PC-9 (cell line): ENCODE measurements around the gene SGPL1. TPM values are rescaled to one million over a fixed set of nuclear protein-coding genes. Genes with fewer than 3 reads are reported as not detected.

Experiments used
- BruUV-seq: library from RNA; stranded (reverse); fragments of 400-500 nt; replicated peaks from 2 replicates; lab custom pipeline; 2021; lab: Mats Ljungman, UMichigan
- CTCF ChIA-PET: fragments of 300-600 bp; sonication (Branson Sonifier 250); formaldehyde crosslinking; loops from one replicate; lab custom pipeline; 2022; ENCODE audit warnings: antibody characterized with exemption; lab: Charles Lee
- POLR2A ChIA-PET: fragments of 300-600 bp; sonication (Branson Sonifier 250); formaldehyde crosslinking; loops from one replicate; lab custom pipeline; 2022; ENCODE audit warnings: antibody characterized with exemption; ENCODE audit not compliant: unreplicated experiment; lab: Charles Lee
- DNase-seq, 2 experiments: peaks; one replicate each; pipeline versions ENCODE4 v3.0.0 to v3.0.0-alpha.2; 2015 to 2022; ENCODE audit warnings: mixed read lengths in 1 of 2
- H2AFZ ChIP-seq: fragments of 200-600 bp; sonication (generic); 2 replicates; pipeline ENCODE4 v1.8.1; 2017; ENCODE audit warnings: antibody characterized with exemption
- H3F3A ChIP-seq: fragments of 200-600 bp; sonication (generic); 2 replicates; pipeline ENCODE4 v1.8.1; 2017; ENCODE audit warnings: antibody characterized with exemption, mild to moderate bottlenecking, low read depth; ENCODE audit not compliant: insufficient read depth
- H3K27ac ChIP-seq: fragments of 200-600 bp; sonication (generic); 2 replicates; pipeline ENCODE4 v1.6.1; 2016; ENCODE audit warnings: mixed run types
- H3K27me3 ChIP-seq: fragments of 200-600 bp; sonication (generic); 2 replicates; pipeline ENCODE4 v1.6.1; 2016; ENCODE audit warnings: low read depth, mixed run types; ENCODE audit not compliant: insufficient read depth
- H3K36me3 ChIP-seq: fragments of 200-600 bp; sonication (generic); 2 replicates; pipeline ENCODE4 v1.6.1; 2016; ENCODE audit warnings: low read depth, mixed run types
- H3K4me1 ChIP-seq: fragments of 200-600 bp; sonication (generic); replicated peaks from 2 replicates; pipeline ENCODE4 v1.6.1; 2016; ENCODE audit warnings: mixed run types; ENCODE audit not compliant: insufficient read depth
- H3K4me2 ChIP-seq: fragments of 200-600 bp; sonication (generic); 2 replicates; pipeline ENCODE4 v1.6.1; 2017; ENCODE audit warnings: mixed run types
- H3K4me3 ChIP-seq: fragments of 200-600 bp; sonication (generic); 2 replicates; pipeline ENCODE4 v1.6.1; 2016; ENCODE audit warnings: mixed run types
- H3K79me2 ChIP-seq: fragments of 200-600 bp; sonication (generic); 2 replicates; pipeline ENCODE4 v1.6.1; 2017; ENCODE audit warnings: low read depth, mixed run types
- H3K9me2 ChIP-seq: fragments of 200-600 bp; sonication (generic); 2 replicates; pipeline ENCODE4 v1.8.1; 2017; ENCODE audit warnings: mild to moderate bottlenecking; ENCODE audit not compliant: insufficient read depth
- H3K9me3 ChIP-seq: fragments of 200-600 bp; sonication (generic); 2 replicates; pipeline ENCODE4 v1.8.1; 2016; ENCODE audit warnings: low read depth; ENCODE audit not compliant: insufficient read depth
- H4K20me1 ChIP-seq: fragments of 200-600 bp; sonication (generic); 2 replicates; pipeline ENCODE4 v1.8.1; 2017; ENCODE audit not compliant: insufficient read depth
- EZH2 ChIP-seq: fragments of 200-600 bp; sonication (generic); IDR thresholded peaks from 2 replicates; pipeline ENCODE4 v1.8.0; 2017; ENCODE audit warnings: antibody characterized with exemption, low read depth
- intact Hi-C: fragments of 100-400 bp; cut with micrococcal nuclease; formaldehyde crosslinking; loops from one replicate; pipeline ENCODE4 v1.10.0; 2022; ENCODE audit not compliant: unreplicated experiment
- total RNA-seq: library from RNA; stranded (reverse); gene quantifications from 2 replicates; pipeline ENCODE4 v1.2.3, GENCODE V29; 2021
- TF ChIP-seq, protein P1 (sequence below): fragments of 200-600 bp; sonication (generic); conservative IDR thresholded peaks from 2 replicates; pipeline ENCODE4 v1.6.1; 2017; ENCODE audit warnings: mixed run types, antibody characterized with exemption, mild to moderate bottlenecking, moderate library complexity

SGPL1 gene
- total RNA-seq, 1 experiment from 2014 or later = 96.9 TPM

DNA sequence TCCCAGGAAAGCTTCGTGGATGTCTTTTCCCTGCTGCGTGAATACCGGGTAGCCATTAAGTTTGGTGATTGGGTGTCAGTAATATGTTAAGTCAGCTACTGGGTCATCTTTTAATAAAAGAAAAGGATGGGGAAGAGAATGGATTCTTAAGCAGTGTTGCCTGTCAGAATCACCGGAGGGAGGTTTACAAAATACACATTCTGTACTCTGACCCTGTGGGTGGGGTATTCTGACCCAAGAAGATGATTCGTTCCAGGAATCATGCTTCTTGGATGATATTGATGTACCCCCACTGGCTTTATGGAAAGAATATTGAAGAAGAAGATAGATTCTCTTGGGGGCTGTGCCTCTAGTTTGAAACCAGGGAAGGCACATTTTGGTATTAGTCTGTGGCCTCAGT is 18.3 kb downstream of the SGPL1 start:
- H3K4me1 ChIP-seq = peaks cover 67% of the 10 kb centered on the region
- H3K9me3 ChIP-seq = no peaks in the 10 kb centered on the region
- no peak overlapping the region for H3K4me3 ChIP-seq
- H3K36me3 ChIP-seq = peaks cover 54% of the 10 kb centered on the region
- no TSS peak for BruUV-seq
- no peak overlapping the region for H2AFZ ChIP-seq
- H3K9me2 ChIP-seq = no peaks in the 10 kb centered on the region
- H3K4me2 ChIP-seq = no peak overlapping the region; the same call in 1 of the 2 replicates
- H3K27me3 ChIP-seq = no peaks in the 10 kb centered on the region
- peaks cover 85% of the 10 kb centered on the region for H3K79me2 ChIP-seq
- ChIA-PET CTCF (no interaction called here), POLR2A (no interaction called here)
- DNase-seq = no peak
- H4K20me1 ChIP-seq = no peaks in the 10 kb centered on the region
- peaks cover 39% of the 10 kb centered on the region for H3F3A ChIP-seq
- intact Hi-C loops = no loop called here
- H3K27ac ChIP-seq = peak overlapping the region; percentile 80
- TF ChIP-seq, protein P1, sequence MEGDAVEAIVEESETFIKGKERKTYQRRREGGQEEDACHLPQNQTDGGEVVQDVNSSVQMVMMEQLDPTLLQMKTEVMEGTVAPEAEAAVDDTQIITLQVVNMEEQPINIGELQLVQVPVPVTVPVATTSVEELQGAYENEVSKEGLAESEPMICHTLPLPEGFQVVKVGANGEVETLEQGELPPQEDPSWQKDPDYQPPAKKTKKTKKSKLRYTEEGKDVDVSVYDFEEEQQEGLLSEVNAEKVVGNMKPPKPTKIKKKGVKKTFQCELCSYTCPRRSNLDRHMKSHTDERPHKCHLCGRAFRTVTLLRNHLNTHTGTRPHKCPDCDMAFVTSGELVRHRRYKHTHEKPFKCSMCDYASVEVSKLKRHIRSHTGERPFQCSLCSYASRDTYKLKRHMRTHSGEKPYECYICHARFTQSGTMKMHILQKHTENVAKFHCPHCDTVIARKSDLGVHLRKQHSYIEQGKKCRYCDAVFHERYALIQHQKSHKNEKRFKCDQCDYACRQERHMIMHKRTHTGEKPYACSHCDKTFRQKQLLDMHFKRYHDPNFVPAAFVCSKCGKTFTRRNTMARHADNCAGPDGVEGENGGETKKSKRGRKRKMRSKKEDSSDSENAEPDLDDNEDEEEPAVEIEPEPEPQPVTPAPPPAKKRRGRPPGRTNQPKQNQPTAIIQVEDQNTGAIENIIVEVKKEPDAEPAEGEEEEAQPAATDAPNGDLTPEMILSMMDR = no peak
- no peak for TF ChIP-seq EZH2

DNA sequence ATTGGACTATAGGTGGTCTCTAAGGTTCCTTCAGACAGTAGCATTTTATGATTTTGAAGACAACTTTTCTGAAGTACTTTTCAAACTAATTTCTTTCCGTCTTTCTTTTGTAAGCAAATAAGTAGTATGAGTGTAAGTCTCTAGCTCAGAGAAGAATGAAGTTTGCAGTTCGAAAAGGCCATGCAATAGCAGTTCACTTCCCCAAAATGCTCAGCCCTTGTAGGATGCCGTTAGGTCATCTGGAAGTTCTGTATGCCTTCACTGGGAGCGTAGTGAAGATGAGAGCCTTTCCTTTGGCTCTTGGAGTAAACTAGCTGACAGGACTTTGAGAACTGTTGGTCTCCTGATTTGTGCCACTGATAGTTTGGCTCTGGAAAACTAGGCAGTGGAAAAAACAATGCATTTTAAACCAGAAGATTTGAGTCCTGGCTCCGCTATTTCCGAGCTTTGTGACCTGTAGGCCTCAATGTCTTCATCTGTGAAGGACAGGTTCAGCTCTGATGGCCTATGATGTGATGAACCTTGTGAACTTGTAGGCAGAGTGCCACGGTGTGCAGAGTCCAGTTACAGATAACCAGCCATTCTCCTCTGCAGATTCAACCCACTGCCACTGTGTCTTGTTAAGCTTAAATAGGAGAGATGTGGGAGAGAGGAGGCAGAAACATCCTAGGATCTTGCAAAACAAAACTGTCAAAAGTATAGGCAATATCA is 18.8 kb downstream of the SGPL1 start:
- ChIA-PET POLR2A (no interaction called here), CTCF (no interaction called here)
- Histone ChIP-seq H3K27ac (no peak overlapping the region), H3K9me3 (no peaks in the 10 kb centered on the region), H3K4me1 (peaks cover 61% of the 10 kb centered on the region), H3K4me2 (no peak overlapping the region), H3K27me3 (no peaks in the 10 kb centered on the region), H3K79me2 (peaks cover 79% of the 10 kb centered on the region), H3F3A (peaks cover 33% of the 10 kb centered on the region), H3K4me3 (no peak overlapping the region), H2AFZ (no peak overlapping the region), H3K9me2 (no peaks in the 10 kb centered on the region), H3K36me3 (peaks cover 60% of the 10 kb centered on the region), H4K20me1 (no peaks in the 10 kb centered on the region)
- DNase-seq = no peak
- TF ChIP-seq, protein P1 = no peak
- TF ChIP-seq EZH2 = no peak
- no TSS peak for BruUV-seq
- intact Hi-C loops = no loop called here

DNA sequence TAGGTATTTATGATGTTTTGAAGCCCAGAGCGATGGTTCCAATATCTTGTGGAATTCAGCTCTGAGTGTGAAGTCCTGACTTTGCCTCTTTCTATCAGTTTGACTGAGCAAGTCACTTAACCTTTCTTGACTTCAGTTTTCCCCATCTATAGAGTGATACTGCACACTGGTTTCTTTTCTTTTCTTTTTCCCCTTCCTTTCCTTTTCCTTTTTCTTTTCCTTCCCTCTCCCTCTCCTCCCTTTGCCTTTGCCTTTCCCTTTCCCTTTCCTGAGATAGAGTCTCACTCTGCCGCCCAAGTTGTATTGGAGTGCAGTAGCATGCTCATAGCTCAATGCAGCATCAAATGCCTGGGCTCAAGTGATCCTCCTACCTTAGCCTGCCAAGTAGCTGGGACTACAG is 20.6 kb downstream of the SGPL1 start:
- no peaks in the 10 kb centered on the region for H3K9me2 ChIP-seq
- H2AFZ ChIP-seq = no peak overlapping the region
- ChIA-PET POLR2A (no interaction called here), CTCF (no interaction called here)
- H3K4me1 ChIP-seq = peaks cover 44% of the 10 kb centered on the region
- H3K27me3 ChIP-seq = no peaks in the 10 kb centered on the region
- H3K9me3 ChIP-seq = no peaks in the 10 kb centered on the region
- H3K4me2 ChIP-seq = no peak overlapping the region
- no TSS peak for BruUV-seq
- no peaks in the 10 kb centered on the region for H4K20me1 ChIP-seq
- H3K27ac ChIP-seq = 0 out of 2 replicates have a peak overlapping the region, but pooled peaks have one; percentile 21
- peaks cover 83% of the 10 kb centered on the region for H3K79me2 ChIP-seq
- H3K4me3 ChIP-seq = no peak overlapping the region
- H3F3A ChIP-seq = peaks cover 28% of the 10 kb centered on the region
- peaks cover 67% of the 10 kb centered on the region for H3K36me3 ChIP-seq
- intact Hi-C loops = no loop called here
- TF ChIP-seq EZH2 = no peak
- TF ChIP-seq, protein P1 = no peak
- DNase-seq = no peak
